RWPE2 (cell line): Measurements from ENCODE around the gene EDN3.
"Not testable (repeated sequence)": the region's sequence is repeated elsewhere in the genome, so short reads cannot be mapped to it uniquely, and the experiment has no call there.

Experiments used
- ATAC-seq: fragments of 200-7000 bp; cut with Tn5 transposase; 3 replicates; pipeline ENCODE4 v1.9.1; 2021; ENCODE audit warnings: low read depth
- DNase-seq: peaks from one replicate; pipeline ENCODE4 v3.0.0-alpha.2; 2020; ENCODE audit warnings: low spot score
- H3K27ac ChIP-seq: fragments of 450-650 bp; 2 replicates; pipeline ENCODE4 v1.5.1; 2017; ENCODE audit warnings: mild to moderate bottlenecking; ENCODE audit not compliant: poor library complexity, severe bottlenecking
- H3K27me3 ChIP-seq: fragments of 250-450 bp; sonication (Bioruptor Pico); 2 replicates; pipeline ENCODE4 v1.5.1; 2021; ENCODE audit warnings: mild to moderate bottlenecking, moderate library complexity; ENCODE audit not compliant: insufficient read depth, poor library complexity, severe bottlenecking
- H3K36me3 ChIP-seq: fragments of 250-450 bp; sonication (Bioruptor Pico); 2 replicates; pipeline ENCODE4 v1.5.1; 2020; ENCODE audit warnings: low read depth, mild to moderate bottlenecking, moderate library complexity
- H3K4me1 ChIP-seq: fragments of 250-450 bp; sonication (Bioruptor Pico); 2 replicates; pipeline ENCODE4 v1.5.1; 2021; ENCODE audit warnings: mild to moderate bottlenecking, moderate library complexity; ENCODE audit not compliant: insufficient read depth, poor library complexity, severe bottlenecking
- H3K4me3 ChIP-seq: fragments of 250-450 bp; sonication (Bioruptor Pico); 2 replicates; pipeline ENCODE4 v1.5.1; 2021; ENCODE audit warnings: mild to moderate bottlenecking, moderate library complexity; ENCODE audit not compliant: severe bottlenecking
- H3K9me3 ChIP-seq: fragments of 250-450 bp; sonication (Bioruptor Pico); 2 replicates; pipeline ENCODE4 v1.5.1; 2021; ENCODE audit warnings: mild to moderate bottlenecking, moderate library complexity; ENCODE audit not compliant: severe bottlenecking
- CTCF ChIP-seq: fragments of 450-650 bp; IDR thresholded peaks from one replicate; pipeline ENCODE4 v1.5.1; 2017; ENCODE audit warnings: mild to moderate bottlenecking, moderate library complexity; ENCODE audit not compliant: poor library complexity, severe bottlenecking

The EDN3 gene

DNA sequence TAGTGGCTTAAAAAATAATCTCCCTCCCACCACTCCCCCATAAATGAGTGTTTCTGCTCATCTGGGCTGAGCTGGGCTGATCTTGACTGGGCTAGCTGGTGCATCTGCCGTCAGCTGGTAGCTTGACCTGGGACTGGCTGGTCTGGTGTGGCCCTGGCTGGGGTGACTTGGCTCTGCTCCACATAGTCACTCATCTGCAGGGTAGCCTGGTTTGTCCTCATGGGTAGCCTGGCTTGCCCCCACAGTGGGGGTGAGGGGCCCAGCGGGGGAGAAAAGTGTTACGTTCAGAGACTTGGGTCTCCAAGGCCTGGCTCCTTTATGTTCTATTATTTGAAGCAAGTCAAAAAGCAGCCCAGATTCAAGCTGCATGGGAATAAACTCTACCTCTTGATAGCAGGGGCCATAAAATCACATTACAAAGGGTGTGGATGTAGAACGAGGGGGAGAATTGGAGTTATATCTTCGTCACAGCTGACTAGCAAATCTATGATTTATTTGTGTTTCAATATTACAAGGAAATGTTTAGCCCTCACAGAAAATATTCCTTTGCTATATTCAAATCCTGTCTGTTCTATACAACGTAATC is 32.9 kb downstream of the EDN3 start:
- no peak for TF ChIP-seq CTCF
- Histone ChIP-seq H3K27me3 (peaks cover 69% of the 10 kb centered on the region), H3K36me3 (no peaks in the 10 kb centered on the region), H3K9me3 (no peaks in the 10 kb centered on the region), H3K4me3 (no peak overlapping the region), H3K4me1 (no peaks in the 10 kb centered on the region), H3K27ac (no peak overlapping the region)
- ATAC-seq: no peak
- no peak for DNase-seq

DNA sequence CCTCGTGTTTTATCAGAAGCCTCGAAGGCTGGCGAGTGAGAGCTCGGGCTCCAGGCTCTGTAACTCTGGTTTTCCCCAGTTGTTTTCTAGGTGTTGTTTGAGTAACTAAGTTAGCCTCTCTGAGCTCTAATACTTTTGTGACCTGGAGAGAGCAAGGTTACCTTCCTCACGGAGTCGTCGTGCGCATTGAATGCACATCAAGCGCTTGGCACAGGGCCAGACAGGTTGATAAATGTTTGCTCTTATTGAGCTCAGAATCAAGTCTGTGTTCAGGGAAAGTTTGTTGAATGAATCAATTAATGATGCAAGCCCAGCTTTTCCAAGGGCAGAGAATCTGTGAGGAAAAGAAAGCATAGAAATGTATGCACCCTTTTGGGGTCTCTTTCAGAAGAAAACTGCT is 33.5 kb downstream of the EDN3 start:
- DNase-seq (no peak), ATAC-seq (no peak)
- no peak for TF ChIP-seq CTCF
- Histone ChIP-seq H3K4me3 (no peak overlapping the region), H3K36me3 (no peaks in the 10 kb centered on the region), H3K27me3 (peaks cover 63% of the 10 kb centered on the region), H3K4me1 (no peaks in the 10 kb centered on the region), H3K9me3 (no peaks in the 10 kb centered on the region), H3K27ac (no peak overlapping the region)

DNA sequence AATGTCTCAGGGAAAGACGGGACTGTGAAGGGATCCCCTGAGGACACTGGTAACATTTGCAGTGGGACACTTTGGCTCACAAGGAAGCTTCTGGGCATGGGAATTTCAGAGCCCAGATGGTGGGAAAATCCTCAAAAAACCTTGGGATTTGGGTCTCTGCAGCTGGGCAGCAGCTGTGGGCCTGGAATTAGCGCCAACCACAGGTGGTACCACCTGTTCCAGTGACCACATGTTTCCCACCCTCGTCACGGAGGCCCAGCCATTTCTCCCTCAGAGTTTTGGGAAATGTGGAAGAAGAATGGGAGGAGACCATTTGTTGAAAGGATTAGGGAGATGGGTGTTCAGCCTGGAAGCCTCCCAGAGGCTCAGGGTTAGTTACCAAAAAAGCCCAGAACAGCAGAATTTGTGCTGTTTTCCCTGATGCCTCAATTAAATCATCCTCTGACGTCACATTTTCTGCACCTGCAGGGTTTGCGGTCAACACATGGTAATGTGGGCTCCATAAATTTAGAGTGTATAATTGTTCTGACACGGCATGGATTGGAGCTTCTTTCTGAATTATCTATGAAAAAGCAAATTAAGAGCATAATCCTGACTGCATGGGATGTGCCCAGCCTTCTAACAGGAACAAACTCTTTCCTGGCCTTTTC is 34.4 kb downstream of the EDN3 start:
- H3K9me3 ChIP-seq: no peaks in the 10 kb centered on the region
- TF ChIP-seq CTCF: no peak
- no peak overlapping the region for H3K27ac ChIP-seq
- no peak for ATAC-seq
- no peaks in the 10 kb centered on the region for H3K4me1 ChIP-seq
- DNase-seq: no peak
- peaks cover 54% of the 10 kb centered on the region for H3K27me3 ChIP-seq
- no peak overlapping the region for H3K4me3 ChIP-seq
- no peaks in the 10 kb centered on the region for H3K36me3 ChIP-seq

DNA sequence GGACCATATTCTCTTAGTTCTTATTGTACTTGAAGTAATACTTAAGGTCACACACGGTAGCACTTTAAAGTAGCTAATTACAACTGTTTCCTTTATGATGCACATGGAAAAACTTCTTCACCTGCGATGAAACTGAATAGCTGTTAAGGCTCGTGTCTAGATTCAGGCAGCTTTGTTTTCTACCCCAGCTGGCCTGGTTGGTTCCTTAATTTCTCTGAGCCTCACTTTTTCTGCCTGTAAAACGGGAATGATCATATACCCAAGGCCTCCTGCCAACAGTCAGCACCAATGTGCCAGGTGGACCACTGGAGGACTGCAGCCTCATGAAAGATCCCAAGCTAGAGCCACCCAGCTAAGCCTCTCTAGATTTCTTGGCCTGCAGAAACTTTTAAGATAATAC is 35.0 kb downstream of the EDN3 start:
- no peak for DNase-seq
- Histone ChIP-seq H3K27me3 (peaks cover 48% of the 10 kb centered on the region), H3K4me1 (no peaks in the 10 kb centered on the region), H3K36me3 (no peaks in the 10 kb centered on the region), H3K9me3 (no peaks in the 10 kb centered on the region), H3K27ac (no peak overlapping the region), H3K4me3 (no peak overlapping the region)
- TF ChIP-seq CTCF: no peak
- no peak for ATAC-seq

DNA sequence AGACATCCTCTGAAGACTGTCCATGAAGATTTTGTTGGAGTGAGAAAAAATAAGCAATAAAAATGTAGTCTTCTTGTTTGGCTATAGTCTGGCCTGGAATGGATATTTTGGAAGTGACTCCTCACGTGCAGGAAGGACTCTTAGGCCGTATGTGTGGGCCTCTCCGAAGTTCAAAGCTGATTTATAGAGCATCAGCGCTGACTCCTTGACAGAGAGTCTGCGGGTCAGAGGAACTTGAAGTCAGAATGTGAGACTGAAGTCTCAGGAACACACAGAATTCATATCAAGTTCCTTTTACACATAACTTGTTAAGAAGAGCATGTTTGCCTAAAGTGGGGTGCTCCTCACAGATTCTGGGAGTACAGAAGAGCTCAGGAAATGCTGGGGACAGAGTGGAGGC is 36.1 kb downstream of the EDN3 start:
- DNase-seq: no peak

DNA sequence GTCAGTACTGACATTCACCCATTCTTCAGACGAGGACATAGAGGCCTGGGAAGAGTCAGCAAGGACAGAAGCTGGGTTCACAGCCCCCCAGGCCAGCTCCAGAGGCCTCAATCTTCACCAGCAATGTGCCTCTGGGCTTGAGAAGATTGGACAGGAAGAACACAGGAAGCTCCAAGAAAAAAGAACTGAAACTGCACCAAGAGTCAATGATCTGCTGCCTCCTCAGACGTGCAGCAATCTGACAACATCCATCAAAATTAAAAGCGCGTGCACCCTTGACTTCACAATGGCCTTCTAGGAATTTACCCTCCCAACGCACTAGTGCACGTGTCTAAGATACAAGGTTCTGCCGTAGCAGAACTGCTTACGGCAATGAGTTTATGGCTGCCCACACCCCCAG is 38.0 kb downstream of the EDN3 start:
- H3K4me1 ChIP-seq, H3K36me3 ChIP-seq, H3K27ac ChIP-seq, H3K9me3 ChIP-seq, ATAC-seq, DNase-seq, H3K4me3 ChIP-seq: not testable (repeated sequence)
- peaks cover 22% of the 10 kb centered on the region for H3K27me3 ChIP-seq

More for the DNA sequence above, 36.1 kb downstream of the EDN3 start:
- ATAC-seq: no peak
- no peaks in the 10 kb centered on the region for H3K4me1 ChIP-seq
- no peaks in the 10 kb centered on the region for H3K9me3 ChIP-seq
- no peak for TF ChIP-seq CTCF
- peaks cover 37% of the 10 kb centered on the region for H3K27me3 ChIP-seq
- H3K36me3 ChIP-seq: no peaks in the 10 kb centered on the region
- no peak overlapping the region for H3K27ac ChIP-seq
- no peak overlapping the region for H3K4me3 ChIP-seq
